Parathyroid adenoma (tissue), 2 donors: ENCODE data around the gene ACTL6B.

Experiments used
- H2AFZ ChIP-seq: fragments of 300-600 bp; sonication (generic); one replicate; pipeline ENCODE4 v1.7.0; 2017; ENCODE audit warnings: antibody characterized with exemption, mild to moderate bottlenecking
- H3K27ac ChIP-seq: fragments of 300-600 bp; sonication (generic); one replicate; pipeline ENCODE4 v1.7.0; 2017
- H3K27me3 ChIP-seq: fragments of 300-600 bp; sonication (generic); one replicate; pipeline ENCODE4 v1.7.0; 2017; ENCODE audit warnings: low read length; ENCODE audit not compliant: control insufficient read depth, insufficient read depth
- H3K36me3 ChIP-seq: fragments of 300-600 bp; sonication (generic); one replicate; pipeline ENCODE4 v1.7.0; 2017; ENCODE audit warnings: low read length; ENCODE audit not compliant: control insufficient read depth, insufficient read depth
- H3K4me1 ChIP-seq: fragments of 300-600 bp; sonication (generic); one replicate; pipeline ENCODE4 v1.7.0; 2017; ENCODE audit warnings: control low read depth
- H3K4me2 ChIP-seq: fragments of 300-600 bp; sonication (generic); one replicate; pipeline ENCODE4 v1.7.0; 2017; ENCODE audit warnings: low read length
- H3K4me3 ChIP-seq: fragments of 300-600 bp; sonication (generic); one replicate; pipeline ENCODE4 v1.7.0; 2017; ENCODE audit warnings: low read depth, low read length
- H3K79me2 ChIP-seq: fragments of 300-600 bp; sonication (generic); one replicate; pipeline ENCODE4 v1.7.0; 2017; ENCODE audit warnings: control low read depth
- H3K9ac ChIP-seq: fragments of 300-600 bp; sonication (generic); one replicate; pipeline ENCODE4 v1.7.0; 2017; ENCODE audit warnings: mild to moderate bottlenecking
- H3K9me3 ChIP-seq: fragments of 300-600 bp; sonication (generic); one replicate; pipeline ENCODE4 v1.7.0; 2017; ENCODE audit warnings: low read length; ENCODE audit not compliant: control insufficient read depth
- TF ChIP-seq, protein P1 (sequence below): fragments of 300-600 bp; sonication (generic); IDR thresholded peaks from one replicate; pipeline ENCODE4 v1.7.0; 2017; ENCODE audit warnings: antibody characterized with exemption, mild to moderate bottlenecking
- donor health status: primary hyperparathyroidism.

ACTL6B gene

DNA sequence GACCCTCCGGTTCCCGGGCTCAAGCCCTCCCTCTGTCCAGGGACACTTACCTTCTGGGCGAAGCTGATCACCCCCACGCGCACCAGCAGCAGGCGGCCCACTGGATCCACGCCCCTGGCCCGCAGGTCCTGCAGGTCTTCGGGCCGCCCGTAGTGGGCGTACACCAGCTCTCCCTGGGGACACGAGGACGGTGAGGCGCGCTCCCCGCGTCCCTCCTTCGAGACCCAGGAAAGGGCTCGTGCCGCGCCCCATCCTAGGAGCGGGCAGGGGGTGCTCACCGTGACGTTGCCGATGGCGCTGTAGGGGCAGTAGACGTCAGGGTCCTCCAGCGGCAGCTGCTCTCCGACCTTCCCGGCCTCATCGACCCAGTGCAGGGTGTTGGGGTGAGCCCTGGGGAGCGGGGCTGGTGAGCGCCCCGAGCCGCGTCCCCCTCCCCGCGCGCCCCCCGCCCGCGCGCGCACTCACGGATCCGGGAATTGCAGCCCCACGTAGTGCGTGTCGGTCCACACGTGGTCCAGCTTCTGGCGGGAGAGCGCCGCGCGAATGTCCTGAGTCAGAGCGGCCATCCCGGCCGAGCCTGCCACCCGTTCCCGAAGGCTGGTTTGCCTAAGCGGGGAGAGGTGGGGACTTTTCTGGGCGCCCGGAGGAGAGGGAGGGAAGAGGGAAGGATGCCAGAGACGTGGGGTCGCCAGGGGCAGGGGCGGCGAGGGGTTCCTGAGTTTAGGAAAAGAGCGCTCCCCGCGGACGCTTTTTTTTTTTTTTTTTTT, 23.1 kb downstream of the ACTL6B start:
- Histone ChIP-seq H3K4me1 (no peaks in the 10 kb centered on the region), H3K9me3 (no peaks in the 10 kb centered on the region), H3K27me3 (no peaks in the 10 kb centered on the region), H2AFZ (peak overlapping the region; percentile 5), H3K36me3 (no peaks in the 10 kb centered on the region), H3K79me2 (no peaks in the 10 kb centered on the region), H3K27ac (no peak overlapping the region), H3K9ac (no peak overlapping the region), H3K4me2 (peak overlapping the region; percentile 84), H3K4me3 (peak overlapping the region; percentile 55)
- TF ChIP-seq, protein P1, sequence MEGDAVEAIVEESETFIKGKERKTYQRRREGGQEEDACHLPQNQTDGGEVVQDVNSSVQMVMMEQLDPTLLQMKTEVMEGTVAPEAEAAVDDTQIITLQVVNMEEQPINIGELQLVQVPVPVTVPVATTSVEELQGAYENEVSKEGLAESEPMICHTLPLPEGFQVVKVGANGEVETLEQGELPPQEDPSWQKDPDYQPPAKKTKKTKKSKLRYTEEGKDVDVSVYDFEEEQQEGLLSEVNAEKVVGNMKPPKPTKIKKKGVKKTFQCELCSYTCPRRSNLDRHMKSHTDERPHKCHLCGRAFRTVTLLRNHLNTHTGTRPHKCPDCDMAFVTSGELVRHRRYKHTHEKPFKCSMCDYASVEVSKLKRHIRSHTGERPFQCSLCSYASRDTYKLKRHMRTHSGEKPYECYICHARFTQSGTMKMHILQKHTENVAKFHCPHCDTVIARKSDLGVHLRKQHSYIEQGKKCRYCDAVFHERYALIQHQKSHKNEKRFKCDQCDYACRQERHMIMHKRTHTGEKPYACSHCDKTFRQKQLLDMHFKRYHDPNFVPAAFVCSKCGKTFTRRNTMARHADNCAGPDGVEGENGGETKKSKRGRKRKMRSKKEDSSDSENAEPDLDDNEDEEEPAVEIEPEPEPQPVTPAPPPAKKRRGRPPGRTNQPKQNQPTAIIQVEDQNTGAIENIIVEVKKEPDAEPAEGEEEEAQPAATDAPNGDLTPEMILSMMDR = peak; percentile 38

DNA sequence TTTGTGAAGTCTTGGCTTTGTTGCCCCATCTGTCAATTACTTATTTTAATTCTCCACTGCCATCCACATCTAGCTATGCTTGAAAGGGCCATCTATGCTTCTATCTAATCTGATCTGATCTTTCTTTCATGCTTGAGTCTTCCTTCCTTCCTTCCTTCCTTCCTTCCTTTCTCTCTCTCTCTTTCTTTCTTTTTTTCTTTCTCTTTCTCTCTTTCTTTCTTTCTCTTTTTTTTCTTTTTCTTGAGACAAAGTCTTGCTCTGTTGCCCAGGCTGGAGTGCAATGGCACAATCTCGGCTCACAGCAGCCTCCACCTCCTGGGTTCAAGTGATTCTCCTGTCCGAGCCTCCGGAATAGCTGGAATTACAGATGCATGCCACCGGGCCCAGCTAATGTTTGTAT, 26.2 kb downstream of the ACTL6B start:
- Histone ChIP-seq H3K27me3 (no peaks in the 10 kb centered on the region), H2AFZ (no peak overlapping the region), H3K4me2 (no peak overlapping the region), H3K79me2 (no peaks in the 10 kb centered on the region), H3K9me3 (no peaks in the 10 kb centered on the region), H3K4me1 (no peaks in the 10 kb centered on the region), H3K4me3 (no peak overlapping the region), H3K36me3 (no peaks in the 10 kb centered on the region), H3K27ac (no peak overlapping the region), H3K9ac (no peak overlapping the region)
- TF ChIP-seq, protein P1 = no peak

DNA sequence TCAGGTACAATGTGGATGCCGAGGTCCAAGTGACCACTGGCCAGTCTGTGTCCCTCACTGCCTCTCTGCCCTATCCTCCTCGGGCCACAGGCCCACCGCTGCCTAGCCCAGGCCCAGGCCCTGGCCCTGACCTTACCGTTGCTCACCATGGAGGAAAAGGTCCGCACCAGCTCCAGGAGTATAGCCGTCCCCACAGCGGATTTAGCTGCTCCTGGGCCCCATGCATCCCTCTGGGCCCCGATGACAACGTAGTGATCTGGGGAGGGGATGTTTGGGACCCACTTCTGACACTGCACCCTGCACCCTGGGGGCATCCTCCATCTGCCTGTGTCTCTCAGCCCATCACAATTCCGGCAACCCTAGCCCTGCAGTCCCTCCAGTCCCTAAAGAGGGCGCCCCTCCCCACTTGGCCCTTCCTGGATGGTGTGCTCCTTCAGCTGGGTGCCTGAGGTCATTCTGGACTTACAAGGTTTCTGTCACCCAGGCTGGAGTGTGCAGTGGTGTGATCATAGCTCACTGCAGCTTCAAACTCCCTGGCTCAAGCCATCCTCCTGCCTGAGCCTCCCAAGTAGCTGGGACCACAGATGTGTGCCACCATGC, 27.0 kb downstream of the ACTL6B start:
- Histone ChIP-seq H3K9ac (no peak overlapping the region), H3K9me3 (no peaks in the 10 kb centered on the region), H3K4me2 (no peak overlapping the region), H3K36me3 (no peaks in the 10 kb centered on the region), H3K79me2 (no peaks in the 10 kb centered on the region), H3K27ac (no peak overlapping the region), H3K27me3 (no peaks in the 10 kb centered on the region), H3K4me1 (no peaks in the 10 kb centered on the region), H3K4me3 (no peak overlapping the region), H2AFZ (no peak overlapping the region)
- TF ChIP-seq, protein P1 = no peak

DNA sequence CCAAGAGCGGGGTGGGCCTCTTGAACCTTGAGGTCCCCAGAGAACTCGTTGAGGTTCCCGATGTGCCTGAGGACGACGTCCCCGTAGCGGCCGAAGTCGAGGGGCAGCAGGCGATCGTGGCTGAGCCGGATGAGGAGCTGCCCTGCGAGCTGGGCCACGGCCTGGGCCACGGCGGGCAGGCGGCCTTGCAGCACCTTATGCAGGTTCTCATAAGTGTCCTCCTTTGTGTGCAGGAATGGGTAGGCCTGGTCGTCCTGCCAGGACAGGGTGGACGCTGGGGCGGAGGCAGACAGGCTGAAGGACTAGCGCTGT, 29.1 kb downstream of the ACTL6B start:
- Histone ChIP-seq H3K27ac (no peak overlapping the region), H3K27me3 (no peaks in the 10 kb centered on the region), H3K9ac (no peak overlapping the region), H2AFZ (no peak overlapping the region), H3K4me3 (no peak overlapping the region), H3K9me3 (no peaks in the 10 kb centered on the region), H3K4me2 (no peak overlapping the region), H3K4me1 (no peaks in the 10 kb centered on the region), H3K36me3 (no peaks in the 10 kb centered on the region), H3K79me2 (no peaks in the 10 kb centered on the region)
- TF ChIP-seq, protein P1 = no peak
